Peyer's patch (tissue), 4 donors: Measurements from ENCODE around the gene ARNT2.

Source experiments
- CTCF ChIP-seq, 6 experiments: fragments of 450-650 bp in 4 of 6; fragments of 200-600 bp in 2 of 6; sonication (generic) in 1 of 6; IDR thresholded peaks; one replicate each; pipeline ENCODE4 v1.5.1; 2017 to 2019; ENCODE audit warnings: antibody characterized with exemption in 6 of 6, mild to moderate bottlenecking in 3 of 6, moderate library complexity in 1 of 6
- POLR2A ChIP-seq, 2 donors: fragments of 450-650 bp; IDR thresholded peaks; one replicate each; pipeline ENCODE4 v1.5.1; 2017; ENCODE audit warnings: antibody characterized with exemption in 2 of 2, mild to moderate bottlenecking in 2 of 2, moderate library complexity in 2 of 2

GRCh38 chr15:80449825-80450224 lies 45.6 kb downstream of the ARNT2 start:
- TF ChIP-seq CTCF (IDR thresholded peaks at IDR 0.05) (no peak), POLR2A (IDR thresholded peaks at IDR 0.05) (no peak)
